Renal cortex interstitium (tissue), 15 donors: ENCODE data around the gene HOXD10. TPM values are rescaled to one million over a fixed set of nuclear protein-coding genes. Genes with fewer than 3 reads are reported as not detected.

ENCODE experiments used
- DNase-seq, 11 donors: peaks; one replicate each; pipeline ENCODE4 v3.0.0-alpha.2; 2013; ENCODE audit warnings: low read depth in 9 of 11, low spot score in 4 of 11; ENCODE audit errors: extremely low read depth in 1 of 11
- long read RNA-seq, 16 experiments: transcript quantifications; one replicate each; lab custom pipeline, GENCODE V29; 2026
- polyA plus RNA-seq, 3 donors: library from polyadenylated mRNA; unstranded; fragments of 120-200 nt; gene quantifications; one replicate each; pipeline ENCODE4 v1.2.1, GENCODE V29; 2013; ENCODE audit not compliant: insufficient read length in 3 of 3

Gene HOXD10
- polyA plus RNA-seq: 100 to 1,000 TPM; 163 to 188 (median 178) TPM
- long read RNA-seq, donor 1, transcript HOXD10-201 (2 exons, 1,989 nt): major isoform, 14 of 17 reads
- long read RNA-seq, donor 1, partial matches to known transcripts: 0 of 17 reads
- long read RNA-seq, donor 1, other reads (novel, unspliced or antisense): 0 of 17 reads
- long read RNA-seq, donor 2, transcript HOXD10-201 (2 exons, 1,989 nt): major isoform, 13 of 14 reads
- long read RNA-seq, donor 2, partial matches to known transcripts: 0 of 14 reads
- long read RNA-seq, donor 2, other reads (novel, unspliced or antisense): 0 of 14 reads
- long read RNA-seq, donor 3, transcript HOXD10-201 (2 exons, 1,989 nt): major isoform, 19 of 41 reads
- long read RNA-seq, donor 3, partial matches to known transcripts: 19 of 41 reads
- long read RNA-seq, donor 3, other reads (novel, unspliced or antisense): 0 of 41 reads
- long read RNA-seq, donor 4, transcript HOXD10-201 (2 exons, 1,989 nt): major isoform, 10 of 11 reads
- long read RNA-seq, donor 4, partial matches to known transcripts: 0 of 11 reads
- long read RNA-seq, donor 4, other reads (novel, unspliced or antisense): 0 of 11 reads
- long read RNA-seq, donor 5: 0 reads
- long read RNA-seq, donor 6, transcript HOXD10-201 (2 exons, 1,989 nt): major isoform, 9 of 10 reads
- long read RNA-seq, donor 6, partial matches to known transcripts: 0 of 10 reads
- long read RNA-seq, donor 6, other reads (novel, unspliced or antisense): 0 of 10 reads
- long read RNA-seq, donor 7, transcript HOXD10-201 (2 exons, 1,989 nt): major isoform, 11 of 13 reads
- long read RNA-seq, donor 7, partial matches to known transcripts: 0 of 13 reads
- long read RNA-seq, donor 7, other reads (novel, unspliced or antisense): 0 of 13 reads
- long read RNA-seq, donor 8, transcript HOXD10-202 (2 exons, 1,010 nt): minor isoform, 5 of 91 reads
- long read RNA-seq, donor 8, transcript HOXD10-201 (2 exons, 1,989 nt): major isoform, 27 of 91 reads
- long read RNA-seq, donor 8, partial matches to known transcripts: 5 of 91 reads
- long read RNA-seq, donor 8, other reads (novel, unspliced or antisense): 54 of 91 reads
- long read RNA-seq, donor 9, transcript HOXD10-201 (2 exons, 1,989 nt): major isoform, 12 of 16 reads
- long read RNA-seq, donor 9, partial matches to known transcripts: 0 of 16 reads
- long read RNA-seq, donor 9, other reads (novel, unspliced or antisense): 0 of 16 reads
- long read RNA-seq, donor 10, transcript HOXD10-201 (2 exons, 1,989 nt): major isoform, 6 of 7 reads
- long read RNA-seq, donor 10, partial matches to known transcripts: 0 of 7 reads
- long read RNA-seq, donor 10, other reads (novel, unspliced or antisense): 0 of 7 reads
- long read RNA-seq, donor 11, transcript HOXD10-201 (2 exons, 1,989 nt): major isoform, 14 of 16 reads
- long read RNA-seq, donor 11, partial matches to known transcripts: 0 of 16 reads
- long read RNA-seq, donor 11, other reads (novel, unspliced or antisense): 0 of 16 reads
- long read RNA-seq, donor 12, partial matches to known transcripts: 0 of 4 reads
- long read RNA-seq, donor 12, other reads (novel, unspliced or antisense): 0 of 4 reads
- long read RNA-seq, donor 13, transcript HOXD10-201 (2 exons, 1,989 nt): major isoform, 23 of 28 reads
- long read RNA-seq, donor 13, transcript HOXD10-202 (2 exons, 1,010 nt): minor isoform, 5 of 28 reads
- long read RNA-seq, donor 13, partial matches to known transcripts: 0 of 28 reads
- long read RNA-seq, donor 13, other reads (novel, unspliced or antisense): 0 of 28 reads
- long read RNA-seq, donor 14, transcript HOXD10-201 (2 exons, 1,989 nt): major isoform, 13 of 13 reads
- long read RNA-seq, donor 14, partial matches to known transcripts: 0 of 13 reads
- long read RNA-seq, donor 14, other reads (novel, unspliced or antisense): 0 of 13 reads
- long read RNA-seq, donor 15, transcript HOXD10-201 (2 exons, 1,989 nt): major isoform, 7 of 8 reads
- long read RNA-seq, donor 15, partial matches to known transcripts: 0 of 8 reads
- long read RNA-seq, donor 15, other reads (novel, unspliced or antisense): 0 of 8 reads
- long read RNA-seq, donor 16, transcript HOXD10-202 (2 exons, 1,010 nt): minor isoform, 5 of 29 reads
- long read RNA-seq, donor 16, transcript HOXD10-201 (2 exons, 1,989 nt): major isoform, 24 of 29 reads
- long read RNA-seq, donor 16, partial matches to known transcripts: 0 of 29 reads
- long read RNA-seq, donor 16, other reads (novel, unspliced or antisense): 0 of 29 reads

GRCh38 chr2:176115883-176116813 is at the start of gene HOXD10:
Gene HOXD10 (plus strand): TSS chr2:176116778. CDS start chr2:176116834, 56 bp downstream.
- peak in 6 of 11 donors; percentile 87 to 96 (median 92) for DNase-seq

GRCh38 chr2:176067589-176068418 is 48.8 kb upstream of the HOXD10 start:
- no peak for DNase-seq

- DNase-seq: no peak
These were observed 48.2 kb upstream of the HOXD10 start for GRCh38 chr2:176068419-176068832.

- DNase-seq: no peak
These were observed 45.0 kb upstream of the HOXD10 start for GRCh38 chr2:176071330-176072291.

- no peak for DNase-seq
These were observed 44.3 kb upstream of the HOXD10 start for GRCh38 chr2:176072292-176072669.

- no peak for DNase-seq
These were observed 43.4 kb upstream of the HOXD10 start for GRCh38 chr2:176072951-176073904.

GRCh38 chr2:176074919-176075425 is 41.6 kb upstream of the HOXD10 start:
- no peak for DNase-seq

GRCh38 chr2:176075481-176075880 is 41.1 kb upstream of the HOXD10 start:
- peak in 1 of 11 donors; percentile 38 for DNase-seq

- DNase-seq: no peak
These were observed 40.5 kb upstream of the HOXD10 start for GRCh38 chr2:176076063-176076462.

- DNase-seq: no peak
These were observed 39.8 kb upstream of the HOXD10 start for GRCh38 chr2:176076796-176077195.

GRCh38 chr2:176078541-176079284 is 37.9 kb upstream of the HOXD10 start:
- no peak for DNase-seq

- DNase-seq: no peak
These were observed 37.2 kb upstream of the HOXD10 start for GRCh38 chr2:176079285-176079830.
